ENCODE measurements around the gene PLB1.

PLB1 gene

GRCh38 chr2:28590496-28591301 lies 94.8 kb downstream of the PLB1 start:
- no peak for DNase-seq (ENCODE audit: low read depth, low spot score)

- no peak for DNase-seq (ENCODE audit: low read depth, low spot score)
Measured at GRCh38 chr2:28591711-28592335, 96.0 kb downstream of the PLB1 start.

GRCh38 chr2:28592481-28592880 lies 96.6 kb downstream of the PLB1 start:
- DNase-seq (ENCODE audit: low read depth, low spot score) = no peak

- no peak for DNase-seq (ENCODE audit: low read depth, low spot score)
Measured at GRCh38 chr2:28593160-28593755, 97.4 kb downstream of the PLB1 start.

GRCh38 chr2:28594000-28594331 lies 98.1 kb downstream of the PLB1 start:
- no peak for DNase-seq (ENCODE audit: low read depth, low spot score)

GRCh38 chr2:28594332-28595108 lies 98.7 kb downstream of the PLB1 start:
- DNase-seq (ENCODE audit: low read depth, low spot score) = peak; percentile 58

GRCh38 chr2:28595323-28595722 lies 99.5 kb downstream of the PLB1 start:
- no peak for DNase-seq (ENCODE audit: low read depth, low spot score)

GRCh38 chr2:28598484-28598883 lies 102.6 kb downstream of the PLB1 start:
- no peak for DNase-seq (ENCODE audit: low read depth, low spot score)

GRCh38 chr2:28600181-28600580 lies 104.3 kb downstream of the PLB1 start:
- no peak for DNase-seq (ENCODE audit: low read depth, low spot score)

GRCh38 chr2:28601616-28602015 lies 105.8 kb downstream of the PLB1 start:
- DNase-seq (ENCODE audit: low read depth, low spot score) = no peak

- no peak for DNase-seq (ENCODE audit: low read depth, low spot score)
Measured at GRCh38 chr2:28602136-28602660, 106.3 kb downstream of the PLB1 start.

GRCh38 chr2:28602751-28603639 lies 107.1 kb downstream of the PLB1 start:
- DNase-seq (ENCODE audit: low read depth, low spot score) = no peak

- DNase-seq (ENCODE audit: low read depth, low spot score) = no peak
Measured at GRCh38 chr2:28603821-28604220, 108.0 kb downstream of the PLB1 start.

- DNase-seq (ENCODE audit: low read depth, low spot score) = no peak
Measured at GRCh38 chr2:28604284-28604843, 108.5 kb downstream of the PLB1 start.

- no peak for DNase-seq (ENCODE audit: low read depth, low spot score)
Measured at GRCh38 chr2:28606986-28607441, 111.2 kb downstream of the PLB1 start.

GRCh38 chr2:28607730-28608499 lies 112.1 kb downstream of the PLB1 start:
- DNase-seq (ENCODE audit: low read depth, low spot score) = no peak

- DNase-seq (ENCODE audit: low read depth, low spot score) = no peak
Measured at GRCh38 chr2:28608500-28609424, 112.9 kb downstream of the PLB1 start.

GRCh38 chr2:28610583-28611201 lies 114.8 kb downstream of the PLB1 start:
- no peak for DNase-seq (ENCODE audit: low read depth, low spot score)
